HEK293 (cell line): ENCODE data around the gene FRMD4A.
A peak's percentile ranks its signal among the peaks of the same experiment; 100 is the strongest.

Experiments used
- CTCF ChIA-PET: fragments of 350-600 bp; formaldehyde crosslinking; extraction: SDS; loops from one replicate; lab custom pipeline; 2021; ENCODE audit warnings: antibody characterized with exemption; lab: Yijun Ruan, JAX
- POLR2A ChIA-PET: fragments of 300-600 bp; formaldehyde crosslinking; extraction: SDS; loops from one replicate; lab custom pipeline; 2020; ENCODE audit warnings: antibody characterized with exemption, inconsistent platforms; lab: Yijun Ruan, JAX
- H3K27ac ChIP-seq: fragments of 200-500 bp; sonication (Bioruptor generic); 2 replicates; pipeline ENCODE4 v1.5.1; 2014; ENCODE audit warnings: low read depth, low read length, control low read depth, inconsistent platforms; ENCODE audit errors: extremely low read depth
- H3K36me3 ChIP-seq, 2 experiments: fragments of 200-500 bp in 1 of 2; sonication (Bioruptor generic) in 1 of 2; 1 replicate in 1 of 2; 2 replicates in 1 of 2; pipeline ENCODE4 v1.5.1; 2014 to 2017; ENCODE audit warnings: inconsistent platforms in 2 of 2, low read length in 2 of 2; ENCODE audit not compliant: control insufficient read depth in 2 of 2, insufficient read depth in 1 of 2
- H3K4me1 ChIP-seq: fragments of 200-500 bp; sonication (Bioruptor generic); 2 replicates; pipeline ENCODE4 v1.5.1; 2014; ENCODE audit warnings: mild to moderate bottlenecking, low read length, inconsistent platforms; ENCODE audit not compliant: control insufficient read depth, insufficient read depth
- H3K4me3 ChIP-seq: 2 replicates; pipeline ENCODE4 v1.5.1; 2011; ENCODE audit warnings: low read depth, mild to moderate bottlenecking, control low read depth, low read length, moderate library complexity
- H3K9me3 ChIP-seq: fragments of 200-500 bp; sonication (Bioruptor generic); 2 replicates; pipeline ENCODE4 v1.5.1; 2014; ENCODE audit warnings: low read depth, low read length, inconsistent platforms; ENCODE audit not compliant: control insufficient read depth, insufficient read depth
- GFI1B ChIP-seq: fragments of 450-650 bp; formaldehyde crosslinking; IDR thresholded peaks from 2 replicates; pipeline ENCODE4 v1.5.1; 2016; ENCODE audit warnings: missing biosample characterization, missing genetic modification characterization
- GLIS1 ChIP-seq: fragments of 450-650 bp; formaldehyde crosslinking; IDR thresholded peaks from 2 replicates; pipeline ENCODE4 v1.5.1; 2016; ENCODE audit warnings: missing biosample characterization, missing genetic modification characterization
- SP2 ChIP-seq: fragments of 450-650 bp; formaldehyde crosslinking; IDR thresholded peaks from 2 replicates; pipeline ENCODE4 v1.5.1; 2016; ENCODE audit warnings: missing biosample characterization, missing genetic modification characterization
- ZBTB21 ChIP-seq: fragments of 450-650 bp; formaldehyde crosslinking; IDR thresholded peaks from 2 replicates; pipeline ENCODE4 v1.5.1; 2017; ENCODE audit warnings: missing biosample characterization, missing genetic modification characterization
- ZIC2 ChIP-seq: fragments of 450-650 bp; formaldehyde crosslinking; IDR thresholded peaks from 2 replicates; pipeline ENCODE4 v1.5.1; 2016; ENCODE audit warnings: missing biosample characterization, missing genetic modification characterization
- ZNF202 ChIP-seq: fragments of 450-650 bp; formaldehyde crosslinking; IDR thresholded peaks from 2 replicates; pipeline ENCODE4 v1.5.1; 2016; ENCODE audit warnings: missing biosample characterization, missing genetic modification characterization, borderline replicate concordance
- ZNF239 ChIP-seq: fragments of 450-650 bp; formaldehyde crosslinking; IDR thresholded peaks from 2 replicates; pipeline ENCODE4 v1.5.1; 2016; ENCODE audit warnings: missing biosample characterization, missing genetic modification characterization
- ZNF266 ChIP-seq: fragments of 450-650 bp; formaldehyde crosslinking; IDR thresholded peaks from 2 replicates; pipeline ENCODE4 v1.5.1; 2016; ENCODE audit warnings: missing biosample characterization, missing genetic modification characterization, low read depth
- ZNF311 ChIP-seq: fragments of 450-650 bp; formaldehyde crosslinking; IDR thresholded peaks from 2 replicates; pipeline ENCODE4 v1.5.1; 2017; ENCODE audit warnings: missing biosample characterization, missing genetic modification characterization, borderline replicate concordance
- ZNF335 ChIP-seq: fragments of 450-650 bp; formaldehyde crosslinking; conservative IDR thresholded peaks from 2 replicates; pipeline ENCODE4 v1.5.1; 2016; ENCODE audit warnings: missing biosample characterization, missing genetic modification characterization
- ZNF626 ChIP-seq: fragments of 450-650 bp; sonication (Bioruptor Pico); formaldehyde crosslinking; IDR thresholded peaks from 2 replicates; pipeline ENCODE4 v1.5.1; 2018; ENCODE audit warnings: missing biosample characterization, missing genetic modification characterization, inconsistent platforms
- ZNF629 ChIP-seq: fragments of 450-650 bp; formaldehyde crosslinking; IDR thresholded peaks from 2 replicates; pipeline ENCODE4 v1.5.1; 2017; ENCODE audit warnings: missing biosample characterization, missing genetic modification characterization
- ZNF792 ChIP-seq: fragments of 450-650 bp; formaldehyde crosslinking; IDR thresholded peaks from 2 replicates; pipeline ENCODE4 v1.5.1; 2016; ENCODE audit warnings: missing biosample characterization, missing genetic modification characterization
- TF ChIP-seq, protein P1 (sequence below): fragments of 450-650 bp; IDR thresholded peaks from 2 replicates; pipeline ENCODE4 v1.5.1; 2018; ENCODE audit warnings: missing biosample characterization, mild to moderate bottlenecking, missing genetic modification characterization
- TF ChIP-seq, protein P2 (sequence below): fragments of 450-650 bp; formaldehyde crosslinking; IDR thresholded peaks from 2 replicates; pipeline ENCODE4 v1.5.1; 2016; ENCODE audit warnings: missing biosample characterization, missing genetic modification characterization
- TF ChIP-seq, protein P3 (sequence below): fragments of 450-650 bp; formaldehyde crosslinking; IDR thresholded peaks from 2 replicates; pipeline ENCODE4; 2016; ENCODE audit warnings: missing biosample characterization, missing genetic modification characterization
- TF ChIP-seq, protein P4 (sequence below): fragments of 450-650 bp; formaldehyde crosslinking; IDR thresholded peaks from 2 replicates; pipeline ENCODE4 v1.5.0; 2017; ENCODE audit warnings: missing biosample characterization, missing genetic modification characterization, borderline replicate concordance

The FRMD4A gene

DNA sequence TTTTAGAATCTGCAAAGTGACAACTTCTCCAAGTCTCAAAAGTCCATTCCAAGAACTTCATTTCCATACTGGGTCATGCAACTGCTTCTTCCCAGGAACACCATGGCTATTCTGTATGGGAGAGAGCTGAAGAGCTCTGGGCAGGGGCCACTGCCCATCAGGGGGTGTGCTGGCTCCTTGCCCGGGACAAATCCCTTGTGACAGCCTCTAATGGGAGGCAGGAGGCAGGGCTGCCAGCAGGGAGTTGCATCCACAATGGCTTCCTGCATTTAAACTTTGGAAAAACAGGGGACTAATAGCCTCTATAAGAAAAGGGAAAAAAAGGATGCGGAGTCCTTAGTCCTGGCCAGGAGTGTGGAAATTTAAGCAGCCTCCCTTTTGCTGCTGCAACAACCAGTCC lies 18.4 kb upstream of the FRMD4A start:
- Histone ChIP-seq H3K9me3 (no peaks in the 10 kb centered on the region), H3K27ac (no peak overlapping the region), H3K36me3 (no peaks in the 10 kb centered on the region), H3K4me3 (no peak overlapping the region), H3K4me1 (no peaks in the 10 kb centered on the region)
- ChIA-PET POLR2A (no interaction called here), CTCF (interaction anchor here (0.7 kb wide), 1 partner anchor 90 kb away, joined by 3 read pairs; no protein-coding TSS in a partner anchor)
- TF ChIP-seq ZIC2 (tag by site-specific recombination) (peak; percentile 67), ZNF311 (tag by site-specific recombination) (no peak), ZNF266 (tag by site-specific recombination) (no peak)
- TF ChIP-seq, protein P1, sequence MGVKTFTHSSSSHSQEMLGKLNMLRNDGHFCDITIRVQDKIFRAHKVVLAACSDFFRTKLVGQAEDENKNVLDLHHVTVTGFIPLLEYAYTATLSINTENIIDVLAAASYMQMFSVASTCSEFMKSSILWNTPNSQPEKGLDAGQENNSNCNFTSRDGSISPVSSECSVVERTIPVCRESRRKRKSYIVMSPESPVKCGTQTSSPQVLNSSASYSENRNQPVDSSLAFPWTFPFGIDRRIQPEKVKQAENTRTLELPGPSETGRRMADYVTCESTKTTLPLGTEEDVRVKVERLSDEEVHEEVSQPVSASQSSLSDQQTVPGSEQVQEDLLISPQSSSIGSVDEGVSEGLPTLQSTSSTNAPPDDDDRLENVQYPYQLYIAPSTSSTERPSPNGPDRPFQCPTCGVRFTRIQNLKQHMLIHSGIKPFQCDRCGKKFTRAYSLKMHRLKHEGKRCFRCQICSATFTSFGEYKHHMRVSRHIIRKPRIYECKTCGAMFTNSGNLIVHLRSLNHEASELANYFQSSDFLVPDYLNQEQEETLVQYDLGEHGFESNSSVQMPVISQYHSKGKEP (tag by site-specific recombination) = peak; percentile 24; the same call in 1 of the 2 replicates

DNA sequence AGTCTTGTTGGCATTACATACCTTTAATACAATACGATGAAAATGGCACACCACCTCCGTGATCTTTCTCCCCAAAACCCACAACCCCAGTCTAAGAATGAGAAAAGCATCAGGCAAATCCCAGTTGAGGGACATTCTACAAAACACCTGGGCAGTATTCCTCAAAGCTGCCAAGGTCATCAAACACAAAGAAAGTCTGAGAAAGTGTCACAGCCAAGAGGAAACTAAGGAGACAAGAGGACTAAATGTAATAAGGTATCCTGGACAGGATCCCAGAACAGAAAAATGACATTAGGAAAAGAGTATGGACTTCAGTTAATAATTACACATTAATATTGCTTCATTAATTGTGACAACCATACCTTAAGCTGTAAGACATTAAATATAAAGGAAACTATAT lies 14.5 kb upstream of the FRMD4A start:
- CTCF ChIA-PET = interaction anchor here (1.7 kb wide), 1 partner anchor 19 kb away, joined by 5 read pairs; no protein-coding TSS in a partner anchor
- no peak for TF ChIP-seq ZNF202 (tag by site-specific recombination)
- no peak for TF ChIP-seq ZBTB21
- TF ChIP-seq, protein P2, sequence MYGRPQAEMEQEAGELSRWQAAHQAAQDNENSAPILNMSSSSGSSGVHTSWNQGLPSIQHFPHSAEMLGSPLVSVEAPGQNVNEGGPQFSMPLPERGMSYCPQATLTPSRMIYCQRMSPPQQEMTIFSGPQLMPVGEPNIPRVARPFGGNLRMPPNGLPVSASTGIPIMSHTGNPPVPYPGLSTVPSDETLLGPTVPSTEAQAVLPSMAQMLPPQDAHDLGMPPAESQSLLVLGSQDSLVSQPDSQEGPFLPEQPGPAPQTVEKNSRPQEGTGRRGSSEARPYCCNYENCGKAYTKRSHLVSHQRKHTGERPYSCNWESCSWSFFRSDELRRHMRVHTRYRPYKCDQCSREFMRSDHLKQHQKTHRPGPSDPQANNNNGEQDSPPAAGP = no peak
- no peak for TF ChIP-seq ZNF335 (tag by site-specific recombination)
- TF ChIP-seq ZNF792 = no peak
- TF ChIP-seq ZNF629 (tag by site-specific recombination) = no peak
- TF ChIP-seq, protein P3, sequence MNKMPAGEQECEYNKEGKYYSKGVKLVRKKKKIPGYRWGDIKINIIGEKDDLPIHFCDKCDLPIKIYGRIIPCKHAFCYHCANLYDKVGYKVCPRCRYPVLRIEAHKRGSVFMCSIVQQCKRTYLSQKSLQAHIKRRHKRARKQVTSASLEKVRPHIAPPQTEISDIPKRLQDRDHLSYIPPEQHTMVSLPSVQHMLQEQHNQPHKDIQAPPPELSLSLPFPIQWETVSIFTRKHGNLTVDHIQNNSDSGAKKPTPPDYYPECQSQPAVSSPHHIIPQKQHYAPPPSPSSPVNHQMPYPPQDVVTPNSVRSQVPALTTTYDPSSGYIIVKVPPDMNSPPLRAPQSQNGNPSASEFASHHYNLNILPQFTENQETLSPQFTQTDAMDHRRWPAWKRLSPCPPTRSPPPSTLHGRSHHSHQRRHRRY (tag by site-specific recombination) = no peak
- no peak for TF ChIP-seq GLIS1 (tag by site-specific recombination)
- TF ChIP-seq SP2 (tag by site-specific recombination) = no peak
- TF ChIP-seq, protein P4, sequence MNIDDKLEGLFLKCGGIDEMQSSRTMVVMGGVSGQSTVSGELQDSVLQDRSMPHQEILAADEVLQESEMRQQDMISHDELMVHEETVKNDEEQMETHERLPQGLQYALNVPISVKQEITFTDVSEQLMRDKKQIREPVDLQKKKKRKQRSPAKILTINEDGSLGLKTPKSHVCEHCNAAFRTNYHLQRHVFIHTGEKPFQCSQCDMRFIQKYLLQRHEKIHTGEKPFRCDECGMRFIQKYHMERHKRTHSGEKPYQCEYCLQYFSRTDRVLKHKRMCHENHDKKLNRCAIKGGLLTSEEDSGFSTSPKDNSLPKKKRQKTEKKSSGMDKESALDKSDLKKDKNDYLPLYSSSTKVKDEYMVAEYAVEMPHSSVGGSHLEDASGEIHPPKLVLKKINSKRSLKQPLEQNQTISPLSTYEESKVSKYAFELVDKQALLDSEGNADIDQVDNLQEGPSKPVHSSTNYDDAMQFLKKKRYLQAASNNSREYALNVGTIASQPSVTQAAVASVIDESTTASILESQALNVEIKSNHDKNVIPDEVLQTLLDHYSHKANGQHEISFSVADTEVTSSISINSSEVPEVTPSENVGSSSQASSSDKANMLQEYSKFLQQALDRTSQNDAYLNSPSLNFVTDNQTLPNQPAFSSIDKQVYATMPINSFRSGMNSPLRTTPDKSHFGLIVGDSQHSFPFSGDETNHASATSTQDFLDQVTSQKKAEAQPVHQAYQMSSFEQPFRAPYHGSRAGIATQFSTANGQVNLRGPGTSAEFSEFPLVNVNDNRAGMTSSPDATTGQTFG = no peak
- no peak for TF ChIP-seq ZNF626 (tag by site-specific recombination)
- no peak for TF ChIP-seq GFI1B (tag by site-specific recombination)
- TF ChIP-seq ZNF239 (tag by site-specific recombination) = no peak

More for the DNA sequence above, 14.5 kb upstream of the FRMD4A start:
- no peak overlapping the region for H3K4me3 ChIP-seq
- no peaks in the 10 kb centered on the region for H3K4me1 ChIP-seq
- H3K9me3 ChIP-seq = no peaks in the 10 kb centered on the region
- no peaks in the 10 kb centered on the region for H3K36me3 ChIP-seq
- no peak overlapping the region for H3K27ac ChIP-seq
- POLR2A ChIA-PET = no interaction called here
